Smooth muscle cell (in vitro differentiated cells): Measurements from ENCODE around the gene RAB11FIP5. TPM values are rescaled to one million over a fixed set of nuclear protein-coding genes. Genes with fewer than 3 reads are reported as not detected.

Experiments used
- DNase-seq: peaks from one replicate; lab custom pipeline; 2025; ENCODE audit not compliant: unreplicated experiment; lab: John Stamatoyannopoulos, UW
- H2AFZ ChIP-seq: fragments of 200-600 bp; sonication (generic); 2 replicates; pipeline ENCODE4 v1.6.0; 2016; ENCODE audit warnings: antibody characterized with exemption, low read depth, mild to moderate bottlenecking
- H3F3A ChIP-seq: fragments of 200-600 bp; sonication (generic); 2 replicates; pipeline ENCODE4 v1.6.0; 2017; ENCODE audit warnings: antibody characterized with exemption, low read depth
- H3K27ac ChIP-seq: fragments of 200-600 bp; sonication (generic); 2 replicates; pipeline ENCODE4 v1.5.1; 2016; ENCODE audit warnings: low read depth, mild to moderate bottlenecking
- H3K27me3 ChIP-seq: fragments of 200-600 bp; sonication (generic); 2 replicates; pipeline ENCODE4 v1.6.1; 2016; ENCODE audit warnings: low read depth, mild to moderate bottlenecking
- H3K36me3 ChIP-seq: fragments of 200-600 bp; sonication (generic); 2 replicates; pipeline ENCODE4 v1.5.1; 2016; ENCODE audit warnings: low read depth
- H3K4me1 ChIP-seq: fragments of 200-600 bp; sonication (generic); 2 replicates; pipeline ENCODE4 v1.5.1; 2016; ENCODE audit warnings: low read depth
- H3K4me2 ChIP-seq: fragments of 200-600 bp; sonication (generic); 2 replicates; pipeline ENCODE4 v1.6.0; 2016; ENCODE audit warnings: mild to moderate bottlenecking
- H3K4me3 ChIP-seq: fragments of 200-600 bp; sonication (generic); 2 replicates; pipeline ENCODE4 v1.5.1; 2016; ENCODE audit warnings: mild to moderate bottlenecking
- H3K79me2 ChIP-seq: fragments of 200-600 bp; sonication (generic); 2 replicates; pipeline ENCODE4 v1.6.0; 2016; ENCODE audit warnings: low read depth, mild to moderate bottlenecking
- H3K9ac ChIP-seq: fragments of 200-600 bp; sonication (generic); 2 replicates; pipeline ENCODE4 v1.6.0; 2016; ENCODE audit warnings: low read depth
- H3K9me3 ChIP-seq: fragments of 200-600 bp; sonication (generic); replicated peaks from 2 replicates; pipeline ENCODE4 v1.5.1; 2016; ENCODE audit warnings: low read depth
- H4K20me1 ChIP-seq: fragments of 200-600 bp; sonication (generic); 2 replicates; pipeline ENCODE4 v1.6.0; 2016; ENCODE audit warnings: low read depth
- WGBS: methylation state at CpG from one replicate; pipeline ENCODE4 v1.1.7; 2016; ENCODE audit warnings: low lambda C conversion rate; 5-methylcytosine and 5-hydroxymethylcytosine counted together
- polyA plus RNA-seq: library from polyadenylated mRNA; unstranded; fragments of >200 nt; fragmentation: Nextera tagmentation; extraction: Ambion mirVana; gene quantifications from 2 replicates; pipeline ENCODE4 v1.2.1, GENCODE V29; 2016
- total RNA-seq: library from RNA; depleted of rRNA; stranded (reverse); fragments of >200 nt; gene quantifications from 2 replicates; pipeline ENCODE4 v1.2.3, GENCODE V29; 2014
- TF ChIP-seq, protein P1 (sequence below): fragments of 200-600 bp; sonication (generic); IDR thresholded peaks from 2 replicates; pipeline ENCODE4 v1.5.1; 2017; ENCODE audit warnings: borderline replicate concordance, mild to moderate bottlenecking, antibody characterized with exemption; ENCODE audit not compliant: insufficient read depth, poor library complexity, severe bottlenecking

Gene RAB11FIP5
- total and polyA plus RNA-seq, 2 experiments from 2014 or later = 23.3 to 31.3 TPM

DNA sequence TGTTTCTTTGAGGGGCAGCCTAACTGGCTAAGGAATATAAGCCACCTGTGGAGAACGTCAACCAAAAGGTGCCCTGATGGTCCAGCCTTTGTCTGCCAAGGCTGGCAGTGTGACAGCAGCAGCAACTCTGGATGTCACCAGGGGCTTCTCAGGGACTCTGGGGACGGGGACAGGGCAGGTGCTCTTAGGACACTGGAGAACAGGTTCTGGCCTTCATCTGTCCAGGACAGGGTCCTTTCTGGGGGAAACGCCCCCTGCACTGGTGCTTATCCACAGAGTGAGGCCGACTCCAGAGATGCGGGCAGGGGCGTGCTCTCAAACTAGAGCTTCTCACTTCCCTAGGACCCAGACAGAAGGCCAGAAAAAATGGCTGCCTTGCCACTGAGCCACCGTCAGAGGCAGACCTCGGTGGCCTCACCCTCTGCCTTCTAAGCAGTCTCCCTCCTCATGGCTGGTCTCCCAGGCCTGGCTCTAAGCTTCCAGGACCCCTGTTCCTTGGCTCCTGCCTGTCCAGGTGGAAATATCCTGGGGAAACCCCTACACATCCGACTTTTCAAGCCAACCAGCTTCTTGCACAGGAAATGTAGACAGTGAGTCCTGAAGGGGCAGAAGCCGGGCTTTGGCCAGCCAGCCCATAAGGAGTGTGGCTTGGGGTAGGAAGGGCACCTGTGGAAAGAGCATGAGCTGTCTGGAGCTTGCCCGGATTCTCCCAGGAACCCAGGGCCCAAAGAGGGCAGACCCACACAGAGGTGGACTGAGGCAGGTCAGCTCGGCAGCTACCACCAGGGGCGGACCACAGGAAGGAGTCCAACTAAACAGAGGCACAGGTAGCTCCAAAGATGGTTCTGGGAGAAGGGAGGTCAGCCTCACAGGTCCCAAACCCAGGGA, 30.0 kb downstream of the RAB11FIP5 start:
- no peak overlapping the region for H3K27ac ChIP-seq
- no peaks in the 10 kb centered on the region for H3K9me3 ChIP-seq
- H3F3A ChIP-seq = no peaks in the 10 kb centered on the region
- no peak overlapping the region for H3K9ac ChIP-seq
- TF ChIP-seq, protein P1, sequence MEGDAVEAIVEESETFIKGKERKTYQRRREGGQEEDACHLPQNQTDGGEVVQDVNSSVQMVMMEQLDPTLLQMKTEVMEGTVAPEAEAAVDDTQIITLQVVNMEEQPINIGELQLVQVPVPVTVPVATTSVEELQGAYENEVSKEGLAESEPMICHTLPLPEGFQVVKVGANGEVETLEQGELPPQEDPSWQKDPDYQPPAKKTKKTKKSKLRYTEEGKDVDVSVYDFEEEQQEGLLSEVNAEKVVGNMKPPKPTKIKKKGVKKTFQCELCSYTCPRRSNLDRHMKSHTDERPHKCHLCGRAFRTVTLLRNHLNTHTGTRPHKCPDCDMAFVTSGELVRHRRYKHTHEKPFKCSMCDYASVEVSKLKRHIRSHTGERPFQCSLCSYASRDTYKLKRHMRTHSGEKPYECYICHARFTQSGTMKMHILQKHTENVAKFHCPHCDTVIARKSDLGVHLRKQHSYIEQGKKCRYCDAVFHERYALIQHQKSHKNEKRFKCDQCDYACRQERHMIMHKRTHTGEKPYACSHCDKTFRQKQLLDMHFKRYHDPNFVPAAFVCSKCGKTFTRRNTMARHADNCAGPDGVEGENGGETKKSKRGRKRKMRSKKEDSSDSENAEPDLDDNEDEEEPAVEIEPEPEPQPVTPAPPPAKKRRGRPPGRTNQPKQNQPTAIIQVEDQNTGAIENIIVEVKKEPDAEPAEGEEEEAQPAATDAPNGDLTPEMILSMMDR = no peak
- WGBS = 98% methylated on average over 13 of the region's 13 CpGs
- no peak for DNase-seq
- H3K79me2 ChIP-seq = peaks cover 20% of the 10 kb centered on the region
- H3K4me2 ChIP-seq = no peak overlapping the region
- no peak overlapping the region for H2AFZ ChIP-seq
- no peak overlapping the region for H3K4me3 ChIP-seq
- H3K36me3 ChIP-seq = no peaks in the 10 kb centered on the region
- H3K4me1 ChIP-seq = peaks cover 2% of the 10 kb centered on the region
- no peaks in the 10 kb centered on the region for H3K27me3 ChIP-seq
- H4K20me1 ChIP-seq = peaks cover 96% of the 10 kb centered on the region

DNA sequence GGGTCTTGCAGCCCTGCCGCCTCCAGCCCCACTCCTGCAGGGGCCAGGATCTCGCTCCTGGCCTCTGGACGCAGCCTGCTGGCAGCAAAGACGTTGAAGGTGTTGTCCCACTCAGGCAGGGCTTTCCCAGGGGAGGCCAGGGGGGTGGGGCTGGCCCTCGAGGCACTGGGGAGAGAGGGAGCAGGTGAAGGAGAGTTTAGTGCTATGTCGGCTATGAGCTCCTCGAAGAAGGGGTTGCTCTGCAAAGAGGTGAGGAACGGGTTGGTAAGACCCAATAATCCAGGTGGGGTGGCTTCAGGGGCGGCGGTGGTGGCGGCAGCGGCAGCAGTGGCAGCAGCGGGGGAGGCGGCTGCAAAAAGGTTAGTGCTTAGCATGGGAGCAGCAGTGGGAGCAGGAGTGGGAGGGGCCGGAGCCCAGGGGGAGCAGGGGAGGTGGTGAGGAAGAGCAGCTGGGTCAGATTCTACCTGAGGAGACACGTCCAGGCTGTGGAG, 31.5 kb downstream of the RAB11FIP5 start:
- TF ChIP-seq, protein P1 = no peak
- H3K79me2 ChIP-seq = peaks cover 20% of the 10 kb centered on the region

DNA sequence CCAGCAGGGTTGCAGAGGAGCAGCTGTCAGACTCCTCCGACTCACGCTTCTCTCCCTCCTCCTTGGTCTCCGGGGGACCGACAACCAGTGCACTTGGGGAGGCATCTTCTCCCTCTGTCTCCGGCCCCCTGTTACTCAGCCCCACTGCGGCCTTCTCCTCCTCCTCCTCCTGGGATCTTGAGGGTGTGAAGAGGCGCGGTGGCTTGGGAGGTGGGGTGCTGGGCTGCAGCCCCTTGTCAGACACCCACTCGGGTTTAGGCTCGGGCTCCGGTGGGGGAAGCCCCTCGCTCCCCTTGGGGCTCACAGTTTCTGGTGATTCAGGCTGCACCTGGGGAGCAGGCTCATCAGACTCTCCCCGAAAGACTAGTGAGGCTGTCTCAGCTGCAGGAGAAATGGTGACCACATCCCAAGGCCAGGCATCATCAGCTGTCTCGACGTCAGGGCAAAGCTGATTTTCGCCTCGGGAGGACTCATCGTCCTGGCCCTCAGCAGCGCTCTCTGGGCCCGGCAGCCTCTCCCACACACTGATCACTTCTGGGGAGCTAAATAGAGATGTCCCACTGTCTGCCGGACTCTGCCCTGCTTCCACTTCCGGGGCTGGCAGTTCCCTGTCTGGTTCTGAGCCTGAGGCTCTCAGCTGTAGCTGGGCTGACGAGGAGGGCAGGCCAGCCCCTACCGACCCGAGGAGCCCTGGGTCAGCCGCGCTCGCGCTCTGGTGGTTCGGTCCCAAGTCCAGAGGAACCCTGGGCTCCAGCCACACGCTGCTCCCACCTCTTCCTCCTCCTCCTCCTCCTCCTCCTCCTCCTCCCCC, 32.2 kb downstream of the RAB11FIP5 start:
- Histone ChIP-seq H3K4me3 (no peak overlapping the region), H4K20me1 (peaks cover 91% of the 10 kb centered on the region), H3F3A (no peaks in the 10 kb centered on the region), H3K27me3 (no peaks in the 10 kb centered on the region), H3K79me2 (peaks cover 20% of the 10 kb centered on the region), H3K4me2 (no peak overlapping the region), H3K9ac (no peak overlapping the region), H3K27ac (no peak overlapping the region), H3K36me3 (no peaks in the 10 kb centered on the region), H2AFZ (no peak overlapping the region), H3K4me1 (no peaks in the 10 kb centered on the region), H3K9me3 (no peaks in the 10 kb centered on the region)
- DNase-seq = no peak
- TF ChIP-seq, protein P1 = no peak
- WGBS = 92% methylated on average over 30 of the region's 31 CpGs

More for the DNA sequence above, 31.5 kb downstream of the RAB11FIP5 start:
- no peak for DNase-seq
- Histone ChIP-seq H3K36me3 (no peaks in the 10 kb centered on the region), H3K27me3 (no peaks in the 10 kb centered on the region), H3F3A (no peaks in the 10 kb centered on the region), H3K4me1 (peaks cover 2% of the 10 kb centered on the region), H2AFZ (no peak overlapping the region), H3K27ac (no peak overlapping the region), H3K9ac (no peak overlapping the region), H4K20me1 (peaks cover 98% of the 10 kb centered on the region), H3K4me2 (no peak overlapping the region), H3K4me3 (no peak overlapping the region), H3K9me3 (no peaks in the 10 kb centered on the region)
- 74% methylated on average over 15 of the region's 16 CpGs for WGBS
